SU-DHL-6 (cell line): ENCODE results near the gene RNF186.

Source experiments
- H2AFZ ChIP-seq: fragments of 200-600 bp; sonication (generic); 2 replicates; pipeline ENCODE4 v1.6.1; 2014; ENCODE audit warnings: low read depth, mild to moderate bottlenecking, moderate library complexity, mixed read lengths, antibody characterized with exemption, low read length; ENCODE audit not compliant: severe bottlenecking
- H3F3A ChIP-seq: fragments of 200-600 bp; shearing (Covaris generic); 2 replicates; pipeline ENCODE4 v1.6.0; 2016; ENCODE audit warnings: antibody characterized with exemption, mild to moderate bottlenecking; ENCODE audit not compliant: insufficient read depth
- H3K27ac ChIP-seq: fragments of 200-600 bp; sonication (generic); 2 replicates; pipeline ENCODE4 v1.5.1; 2016; ENCODE audit warnings: low read depth, mild to moderate bottlenecking, low read length, moderate library complexity, mixed read lengths
- H3K27me3 ChIP-seq: fragments of 200-600 bp; sonication (generic), shearing (Covaris generic); 2 replicates; pipeline ENCODE4 v1.6.0; 2014; ENCODE audit warnings: mild to moderate bottlenecking, low read length
- H3K36me3 ChIP-seq: fragments of 200-600 bp; sonication (generic); 2 replicates; pipeline ENCODE4 v1.6.1; 2014; ENCODE audit warnings: mild to moderate bottlenecking, low read length, mixed read lengths
- H3K4me2 ChIP-seq: fragments of 300-600, 200-600 bp; shearing (Covaris generic), sonication (generic); 2 replicates; pipeline ENCODE4 v1.6.0; 2014; ENCODE audit warnings: low read length, low read depth, mild to moderate bottlenecking; ENCODE audit not compliant: poor library complexity, severe bottlenecking
- H3K4me3 ChIP-seq: fragments of 200-600 bp; sonication (generic); 2 replicates; pipeline ENCODE4 v1.5.1; 2014; ENCODE audit warnings: antibody characterized with exemption, low read length, mild to moderate bottlenecking, mixed read lengths; ENCODE audit not compliant: insufficient read depth, poor library complexity, severe bottlenecking
- H3K79me2 ChIP-seq: fragments of 200-600 bp; sonication (generic); 2 replicates; pipeline ENCODE4 v1.6.1; 2014; ENCODE audit warnings: mild to moderate bottlenecking, low read length, moderate library complexity; ENCODE audit not compliant: insufficient read depth
- H3K9ac ChIP-seq: fragments of 200-600 bp; sonication (generic); 2 replicates; pipeline ENCODE4 v1.7.0; 2014; ENCODE audit warnings: mild to moderate bottlenecking, low read length
- H3K9me2 ChIP-seq: fragments of 200-600 bp; sonication (generic); replicated peaks from 2 replicates; pipeline ENCODE4 v1.6.1; 2014; ENCODE audit warnings: low read length; ENCODE audit not compliant: insufficient read depth
- H3K9me3 ChIP-seq: fragments of 200-600 bp; sonication (generic); 2 replicates; pipeline ENCODE4 v1.6.1; 2014; ENCODE audit warnings: low read length, mixed read lengths; ENCODE audit not compliant: insufficient read depth
- H4K20me1 ChIP-seq: fragments of 200-600 bp; sonication (generic); 2 replicates; pipeline ENCODE4 v1.6.1; 2014; ENCODE audit warnings: low read depth, mild to moderate bottlenecking, antibody characterized with exemption, low read length, moderate library complexity, mixed read lengths
- EZH2phosphoT487 ChIP-seq: fragments of 200-600 bp; sonication (generic), shearing (Covaris generic); conservative IDR thresholded peaks from 2 replicates; pipeline ENCODE4 v1.6.1; 2018; ENCODE audit warnings: mild to moderate bottlenecking, antibody characterized with exemption, low read length, moderate library complexity, mixed read lengths
- TF ChIP-seq, protein P1 (sequence below): fragments of 200-600 bp; sonication (generic); IDR thresholded peaks from one replicate; pipeline ENCODE4 v1.5.1; 2017; ENCODE audit warnings: antibody characterized with exemption, mild to moderate bottlenecking, low read length, moderate library complexity; ENCODE audit not compliant: insufficient read depth, poor library complexity, severe bottlenecking

RNF186 gene

DNA sequence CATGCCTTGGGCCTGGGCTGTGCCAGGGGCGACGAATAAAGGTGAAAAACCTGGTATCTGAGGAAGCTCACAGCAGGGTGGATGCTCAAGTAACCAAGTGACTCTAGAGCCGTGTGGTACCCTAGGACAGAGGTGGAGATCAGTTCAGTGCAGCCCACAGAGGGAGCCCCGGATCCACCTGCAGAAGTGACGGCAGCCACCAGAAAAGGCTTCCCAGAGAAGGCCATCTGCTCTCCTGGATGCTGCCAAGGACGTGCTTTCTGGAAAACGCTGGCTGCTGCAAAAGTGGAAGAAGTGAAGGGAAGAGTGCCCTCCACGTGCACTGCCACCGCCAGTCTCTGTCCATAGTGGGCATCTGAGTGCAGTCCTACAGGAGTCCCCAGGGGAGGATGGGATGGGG lies 43.0 kb downstream of the RNF186 start:
- no peak overlapping the region for H3K4me2 ChIP-seq

DNA sequence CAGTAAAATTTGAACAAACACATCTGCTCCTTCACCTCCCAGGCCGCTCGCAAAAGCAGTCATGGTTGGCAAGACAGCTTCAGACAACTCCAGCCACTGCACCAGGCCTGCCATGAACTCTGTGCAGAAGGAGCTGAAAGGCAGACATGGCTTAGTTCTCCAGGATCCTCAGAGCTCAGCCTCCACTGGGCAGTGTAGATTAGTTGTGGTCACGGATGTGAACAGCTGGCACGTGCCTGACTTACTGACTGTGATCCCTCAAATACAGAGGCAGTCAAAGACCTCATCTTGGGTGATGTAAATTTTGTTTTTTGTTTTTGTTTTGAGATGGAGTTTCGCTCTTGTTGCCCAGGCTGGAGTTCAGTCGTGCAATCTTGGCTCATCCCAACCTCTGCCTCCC lies 43.7 kb downstream of the RNF186 start:
- Histone ChIP-seq H3K9me3 (no peaks in the 10 kb centered on the region), H3K4me2 (no peak overlapping the region), H3K36me3 (no peaks in the 10 kb centered on the region), H3K9me2 (no peaks in the 10 kb centered on the region), H3K27me3 (no peaks in the 10 kb centered on the region), H3F3A (no peaks in the 10 kb centered on the region), H3K4me3 (no peak overlapping the region), H2AFZ (no peak overlapping the region), H3K9ac (no peak overlapping the region), H3K79me2 (no peaks in the 10 kb centered on the region), H4K20me1 (no peaks in the 10 kb centered on the region), H3K27ac (no peak overlapping the region)
- TF ChIP-seq, protein P1, sequence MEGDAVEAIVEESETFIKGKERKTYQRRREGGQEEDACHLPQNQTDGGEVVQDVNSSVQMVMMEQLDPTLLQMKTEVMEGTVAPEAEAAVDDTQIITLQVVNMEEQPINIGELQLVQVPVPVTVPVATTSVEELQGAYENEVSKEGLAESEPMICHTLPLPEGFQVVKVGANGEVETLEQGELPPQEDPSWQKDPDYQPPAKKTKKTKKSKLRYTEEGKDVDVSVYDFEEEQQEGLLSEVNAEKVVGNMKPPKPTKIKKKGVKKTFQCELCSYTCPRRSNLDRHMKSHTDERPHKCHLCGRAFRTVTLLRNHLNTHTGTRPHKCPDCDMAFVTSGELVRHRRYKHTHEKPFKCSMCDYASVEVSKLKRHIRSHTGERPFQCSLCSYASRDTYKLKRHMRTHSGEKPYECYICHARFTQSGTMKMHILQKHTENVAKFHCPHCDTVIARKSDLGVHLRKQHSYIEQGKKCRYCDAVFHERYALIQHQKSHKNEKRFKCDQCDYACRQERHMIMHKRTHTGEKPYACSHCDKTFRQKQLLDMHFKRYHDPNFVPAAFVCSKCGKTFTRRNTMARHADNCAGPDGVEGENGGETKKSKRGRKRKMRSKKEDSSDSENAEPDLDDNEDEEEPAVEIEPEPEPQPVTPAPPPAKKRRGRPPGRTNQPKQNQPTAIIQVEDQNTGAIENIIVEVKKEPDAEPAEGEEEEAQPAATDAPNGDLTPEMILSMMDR, result no peak
- TF ChIP-seq EZH2phosphoT487, result no peak

More for the DNA sequence above, 43.0 kb downstream of the RNF186 start:
- Histone ChIP-seq H3K9ac (no peak overlapping the region), H3K36me3 (no peaks in the 10 kb centered on the region), H3K9me3 (no peaks in the 10 kb centered on the region), H2AFZ (no peak overlapping the region), H4K20me1 (no peaks in the 10 kb centered on the region), H3K27me3 (no peaks in the 10 kb centered on the region), H3K4me3 (no peak overlapping the region), H3K9me2 (no peaks in the 10 kb centered on the region), H3K27ac (no peak overlapping the region), H3K79me2 (no peaks in the 10 kb centered on the region), H3F3A (no peaks in the 10 kb centered on the region)
- TF ChIP-seq EZH2phosphoT487, result no peak
- TF ChIP-seq, protein P1, result no peak

DNA sequence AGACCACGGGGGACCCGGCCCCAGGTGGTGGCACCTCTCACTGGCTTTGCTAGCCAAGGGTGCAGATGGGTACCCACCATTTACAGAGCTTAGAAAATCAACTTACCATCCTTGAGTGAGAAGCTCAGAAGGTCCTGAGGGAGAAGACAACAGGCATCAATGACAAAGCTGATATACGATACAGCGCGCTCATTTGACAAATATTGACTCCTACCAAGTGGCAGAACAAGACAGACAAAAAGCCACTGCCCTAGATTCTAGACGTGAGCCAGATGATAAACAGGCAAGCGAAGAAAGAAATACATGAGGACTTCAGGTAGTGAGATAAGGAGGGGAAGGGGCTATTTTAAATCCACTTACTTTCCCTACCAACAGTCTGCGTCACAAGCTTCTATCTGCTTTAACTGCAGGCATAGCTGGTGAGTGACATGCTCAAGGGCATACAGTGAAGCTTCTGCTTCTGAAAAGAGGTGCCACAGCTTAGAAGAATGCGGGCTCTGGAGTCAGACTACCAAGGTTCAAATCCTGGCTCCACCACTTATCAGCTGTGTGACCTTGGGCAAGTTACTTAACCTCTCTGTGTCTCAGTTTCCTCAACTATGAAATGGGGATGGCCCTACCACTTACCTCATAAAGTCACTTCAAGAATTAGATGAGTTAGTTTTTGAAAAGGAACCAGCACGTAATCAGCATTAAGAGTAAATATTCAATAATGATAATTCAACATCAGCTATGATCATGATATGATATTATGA lies 44.5 kb downstream of the RNF186 start:
- H2AFZ ChIP-seq, result no peak overlapping the region
- H3K36me3 ChIP-seq, result no peaks in the 10 kb centered on the region
- no peak overlapping the region for H3K4me3 ChIP-seq
- no peaks in the 10 kb centered on the region for H3K9me3 ChIP-seq
- H3K9me2 ChIP-seq, result no peaks in the 10 kb centered on the region
- no peaks in the 10 kb centered on the region for H3K27me3 ChIP-seq
- no peak overlapping the region for H3K4me2 ChIP-seq
- TF ChIP-seq EZH2phosphoT487, result no peak
- TF ChIP-seq, protein P1, result no peak
- no peaks in the 10 kb centered on the region for H3F3A ChIP-seq
- H4K20me1 ChIP-seq, result no peaks in the 10 kb centered on the region
- H3K9ac ChIP-seq, result no peak overlapping the region
- H3K27ac ChIP-seq, result no peak overlapping the region
- no peaks in the 10 kb centered on the region for H3K79me2 ChIP-seq
